Osteoblast (primary cell): ENCODE data around the gene TIGD4. TPM values are rescaled to one million over a fixed set of nuclear protein-coding genes. Genes with fewer than 3 reads are reported as not detected.

Source experiments
- DNase-seq: peaks from one replicate; pipeline ENCODE4 v3.0.0; 2011; ENCODE audit warnings: low spot score, mixed read lengths; ENCODE audit not compliant: insufficient read length; ENCODE audit errors: missing footprints
- H2AFZ ChIP-seq: 2 replicates; pipeline ENCODE4 v1.6.0; 2011; ENCODE audit warnings: mild to moderate bottlenecking, low read length
- H3K27ac ChIP-seq: 2 replicates; pipeline ENCODE4 v1.5.1; 2011; ENCODE audit warnings: mild to moderate bottlenecking, low read depth, low read length, moderate library complexity
- H3K27me3 ChIP-seq: 2 replicates; pipeline ENCODE4 v1.6.0; 2012; ENCODE audit warnings: mild to moderate bottlenecking, control low read depth, inconsistent platforms, low read length, moderate library complexity; ENCODE audit not compliant: insufficient read depth
- H3K36me3 ChIP-seq: 2 replicates; pipeline ENCODE4 v1.5.1; 2011; ENCODE audit warnings: mild to moderate bottlenecking, low read length, control low read depth, moderate library complexity; ENCODE audit not compliant: insufficient read depth
- H3K4me1 ChIP-seq: 2 replicates; pipeline ENCODE4 v1.5.1; 2011; ENCODE audit warnings: mild to moderate bottlenecking, low read length, control low read depth, moderate library complexity; ENCODE audit not compliant: insufficient read depth
- H3K4me2 ChIP-seq: 2 replicates; pipeline ENCODE4 v1.6.0; 2011; ENCODE audit warnings: mild to moderate bottlenecking, low read length; ENCODE audit not compliant: insufficient read depth
- H3K4me3 ChIP-seq: fragments of 200-600 bp; sonication (generic); 3 replicates; pipeline ENCODE4 v1.5.1; 2012; ENCODE audit warnings: mild to moderate bottlenecking, low read length, inconsistent platforms; ENCODE audit not compliant: insufficient read depth
- H3K79me2 ChIP-seq: 2 replicates; pipeline ENCODE4 v1.6.0; 2012; ENCODE audit warnings: mild to moderate bottlenecking, low read length, control low read depth, inconsistent platforms; ENCODE audit not compliant: insufficient read depth
- H3K9me3 ChIP-seq: 2 replicates; pipeline ENCODE4 v1.5.1; 2011; ENCODE audit warnings: low read depth, low read length, control low read depth
- H4K20me1 ChIP-seq: 2 replicates; pipeline ENCODE4 v1.6.0; 2012; ENCODE audit warnings: mild to moderate bottlenecking, low read length, control low read depth; ENCODE audit not compliant: insufficient read depth
- total RNA-seq: library from RNA; depleted of rRNA; stranded (reverse); fragments of >200 nt; gene quantifications from 2 replicates; pipeline ENCODE4 v1.2.3, GENCODE V29; 2012
- TF ChIP-seq, protein P1 (sequence below): IDR thresholded peaks from 2 replicates; pipeline ENCODE4 v1.5.1; 2011; ENCODE audit warnings: mild to moderate bottlenecking, low read depth, low read length, moderate library complexity; ENCODE audit errors: extremely low read depth

Gene TIGD4
- total RNA-seq, 1 donor = 0.36 TPM

DNA sequence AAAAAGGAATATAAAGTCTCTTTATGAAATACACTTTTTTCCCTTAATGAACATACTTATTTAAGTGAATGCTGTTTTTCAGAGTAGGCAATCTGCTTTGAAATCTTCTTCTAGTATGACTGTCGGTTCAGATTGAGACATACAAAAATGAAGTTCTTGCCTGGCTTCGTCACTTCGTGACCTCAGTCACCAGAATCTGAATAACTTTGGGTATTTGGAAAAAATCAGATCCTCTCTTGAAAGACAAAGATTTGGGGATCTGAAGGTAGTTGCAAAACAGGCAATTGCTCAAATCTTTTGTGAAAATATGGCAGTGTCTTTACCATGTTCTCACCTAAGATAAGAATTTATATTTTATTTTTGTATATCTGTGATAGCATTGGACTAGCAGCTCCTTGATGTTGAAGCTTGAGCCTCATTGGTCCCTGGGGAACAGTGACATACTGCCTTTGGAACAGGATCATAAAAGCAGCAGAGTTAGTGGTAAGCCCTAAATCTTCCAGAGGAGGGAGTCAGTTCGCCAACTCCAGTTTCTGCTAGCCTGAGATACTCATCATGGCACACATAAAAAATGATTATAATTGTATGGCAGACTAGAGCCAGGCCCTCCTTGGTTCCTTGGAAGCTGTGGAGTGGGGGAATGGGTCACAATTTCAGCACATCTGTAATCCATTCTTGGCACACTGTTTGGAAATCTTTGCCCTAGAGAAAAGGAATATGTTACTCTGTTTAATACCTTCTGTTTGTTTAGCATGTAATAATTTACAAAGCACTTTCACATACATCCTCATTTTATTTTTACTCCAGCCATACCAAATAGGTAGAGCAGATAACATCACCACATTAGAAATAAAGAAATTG lies 5.2 kb upstream of the TIGD4 start:
- no peaks in the 10 kb centered on the region for H3K36me3 ChIP-seq
- H3K79me2 ChIP-seq = peaks cover 93% of the 10 kb centered on the region
- DNase-seq = peak; percentile 66
- no peaks in the 10 kb centered on the region for H3K27me3 ChIP-seq
- no peak overlapping the region for H3K4me2 ChIP-seq
- peaks cover 21% of the 10 kb centered on the region for H3K4me1 ChIP-seq
- peaks cover 54% of the 10 kb centered on the region for H4K20me1 ChIP-seq
- H3K27ac ChIP-seq = peak overlapping the region; percentile 17
- no peak overlapping the region for H3K4me3 ChIP-seq
- no peak overlapping the region for H2AFZ ChIP-seq
- TF ChIP-seq, protein P1, sequence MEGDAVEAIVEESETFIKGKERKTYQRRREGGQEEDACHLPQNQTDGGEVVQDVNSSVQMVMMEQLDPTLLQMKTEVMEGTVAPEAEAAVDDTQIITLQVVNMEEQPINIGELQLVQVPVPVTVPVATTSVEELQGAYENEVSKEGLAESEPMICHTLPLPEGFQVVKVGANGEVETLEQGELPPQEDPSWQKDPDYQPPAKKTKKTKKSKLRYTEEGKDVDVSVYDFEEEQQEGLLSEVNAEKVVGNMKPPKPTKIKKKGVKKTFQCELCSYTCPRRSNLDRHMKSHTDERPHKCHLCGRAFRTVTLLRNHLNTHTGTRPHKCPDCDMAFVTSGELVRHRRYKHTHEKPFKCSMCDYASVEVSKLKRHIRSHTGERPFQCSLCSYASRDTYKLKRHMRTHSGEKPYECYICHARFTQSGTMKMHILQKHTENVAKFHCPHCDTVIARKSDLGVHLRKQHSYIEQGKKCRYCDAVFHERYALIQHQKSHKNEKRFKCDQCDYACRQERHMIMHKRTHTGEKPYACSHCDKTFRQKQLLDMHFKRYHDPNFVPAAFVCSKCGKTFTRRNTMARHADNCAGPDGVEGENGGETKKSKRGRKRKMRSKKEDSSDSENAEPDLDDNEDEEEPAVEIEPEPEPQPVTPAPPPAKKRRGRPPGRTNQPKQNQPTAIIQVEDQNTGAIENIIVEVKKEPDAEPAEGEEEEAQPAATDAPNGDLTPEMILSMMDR = peak; percentile 48
- no peaks in the 10 kb centered on the region for H3K9me3 ChIP-seq

DNA sequence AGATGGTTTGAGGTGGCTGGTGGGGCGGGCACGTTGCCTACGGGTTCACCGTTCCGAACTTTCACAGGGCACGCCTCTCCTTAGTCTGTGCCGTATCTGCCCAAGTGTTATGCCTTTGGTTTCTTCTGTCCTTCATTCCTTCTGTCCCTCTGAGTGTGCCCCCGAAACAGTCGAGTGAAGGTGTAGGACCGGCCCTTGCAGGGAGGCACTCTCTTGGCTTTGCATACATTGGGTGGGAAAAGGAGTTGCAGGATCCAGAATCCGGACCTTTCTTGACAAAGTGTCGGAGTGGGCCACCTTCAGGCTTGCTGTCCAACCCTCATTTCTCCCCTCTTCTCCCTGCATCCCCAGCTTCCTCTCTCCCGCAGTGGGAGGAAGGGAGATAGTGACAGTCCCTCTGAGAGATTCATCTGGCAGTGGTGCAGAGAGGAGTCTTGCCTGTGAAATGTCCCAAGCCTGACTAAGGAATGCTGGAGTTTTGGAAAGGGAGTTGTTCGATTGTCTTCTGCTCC lies 793 bp upstream of the TIGD4 start:
- peak; percentile 65 for DNase-seq
- Histone ChIP-seq H3K4me1 (peaks cover 25% of the 10 kb centered on the region), H2AFZ (peak overlapping the region; percentile 89), H3K27me3 (peaks cover 16% of the 10 kb centered on the region), H3K79me2 (peaks cover 52% of the 10 kb centered on the region), H3K4me2 (peak overlapping the region; percentile 90), H3K9me3 (no peaks in the 10 kb centered on the region), H3K27ac (peak overlapping the region; percentile 85), H4K20me1 (peaks cover 33% of the 10 kb centered on the region), H3K36me3 (no peaks in the 10 kb centered on the region), H3K4me3 (peak overlapping the region; percentile 82)
- TF ChIP-seq, protein P1 = no peak

DNA sequence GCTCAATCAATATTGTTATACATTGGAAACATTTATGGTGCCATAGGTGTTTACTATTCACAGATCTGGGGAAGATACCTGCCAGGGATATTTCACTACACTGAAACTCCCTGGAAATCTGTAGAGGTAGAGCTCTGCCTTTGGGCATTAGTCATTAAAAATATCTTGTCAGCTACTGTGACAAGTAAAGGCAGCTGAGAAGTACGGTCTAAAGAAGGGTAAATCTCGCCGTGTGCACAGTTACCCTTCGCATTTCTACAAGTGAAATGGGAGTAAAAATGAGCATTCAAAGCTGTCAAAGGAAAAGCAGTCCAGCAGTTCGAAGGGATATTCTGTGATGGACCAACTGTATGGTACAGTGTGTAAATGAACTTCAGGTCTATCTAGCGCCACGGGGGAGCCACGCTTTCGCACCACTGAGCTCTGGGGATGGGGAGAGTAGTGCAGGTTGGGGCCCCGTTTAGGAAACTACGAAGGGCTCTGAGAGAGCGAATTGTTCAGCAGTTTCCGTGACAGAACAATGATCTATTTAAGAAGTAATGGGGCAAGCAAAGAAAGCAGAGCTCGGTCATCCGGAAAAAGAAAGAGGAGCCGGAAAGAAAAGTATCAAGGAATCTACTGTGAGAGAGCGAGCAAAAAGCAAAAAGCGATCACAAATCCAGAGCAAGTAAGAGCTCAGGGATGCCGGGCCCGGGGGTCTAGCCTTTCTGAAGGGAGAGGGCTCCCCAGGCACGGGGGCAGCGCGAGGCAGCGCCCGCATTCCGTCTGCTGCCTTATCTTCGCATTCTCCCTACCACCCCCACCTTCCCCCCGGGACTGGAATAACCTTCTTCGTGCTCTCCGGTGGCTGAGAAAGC lies 646 bp downstream of the TIGD4 start:
- H3K27me3 ChIP-seq = peaks cover 16% of the 10 kb centered on the region

More for the DNA sequence above, 646 bp downstream of the TIGD4 start:
- H2AFZ ChIP-seq = peak overlapping the region; percentile 99
- H4K20me1 ChIP-seq = peaks cover 19% of the 10 kb centered on the region
- DNase-seq = peak; percentile 76
- peak overlapping the region; percentile 82 for H3K4me3 ChIP-seq
- H3K9me3 ChIP-seq = no peaks in the 10 kb centered on the region
- H3K27ac ChIP-seq = peak overlapping the region; percentile 85
- H3K4me1 ChIP-seq = peaks cover 16% of the 10 kb centered on the region
- H3K4me2 ChIP-seq = peak overlapping the region; percentile 87
- TF ChIP-seq, protein P1 = no peak
- H3K79me2 ChIP-seq = peaks cover 39% of the 10 kb centered on the region
- no peaks in the 10 kb centered on the region for H3K36me3 ChIP-seq
